Measurements from ENCODE around the gene PRKCA. TPM values are rescaled to one million over a fixed set of nuclear protein-coding genes. Genes with fewer than 3 reads are reported as not detected.

PRKCA gene
- total RNA-seq, 1 experiment from 2014 or later: 29.6 TPM

DNA sequence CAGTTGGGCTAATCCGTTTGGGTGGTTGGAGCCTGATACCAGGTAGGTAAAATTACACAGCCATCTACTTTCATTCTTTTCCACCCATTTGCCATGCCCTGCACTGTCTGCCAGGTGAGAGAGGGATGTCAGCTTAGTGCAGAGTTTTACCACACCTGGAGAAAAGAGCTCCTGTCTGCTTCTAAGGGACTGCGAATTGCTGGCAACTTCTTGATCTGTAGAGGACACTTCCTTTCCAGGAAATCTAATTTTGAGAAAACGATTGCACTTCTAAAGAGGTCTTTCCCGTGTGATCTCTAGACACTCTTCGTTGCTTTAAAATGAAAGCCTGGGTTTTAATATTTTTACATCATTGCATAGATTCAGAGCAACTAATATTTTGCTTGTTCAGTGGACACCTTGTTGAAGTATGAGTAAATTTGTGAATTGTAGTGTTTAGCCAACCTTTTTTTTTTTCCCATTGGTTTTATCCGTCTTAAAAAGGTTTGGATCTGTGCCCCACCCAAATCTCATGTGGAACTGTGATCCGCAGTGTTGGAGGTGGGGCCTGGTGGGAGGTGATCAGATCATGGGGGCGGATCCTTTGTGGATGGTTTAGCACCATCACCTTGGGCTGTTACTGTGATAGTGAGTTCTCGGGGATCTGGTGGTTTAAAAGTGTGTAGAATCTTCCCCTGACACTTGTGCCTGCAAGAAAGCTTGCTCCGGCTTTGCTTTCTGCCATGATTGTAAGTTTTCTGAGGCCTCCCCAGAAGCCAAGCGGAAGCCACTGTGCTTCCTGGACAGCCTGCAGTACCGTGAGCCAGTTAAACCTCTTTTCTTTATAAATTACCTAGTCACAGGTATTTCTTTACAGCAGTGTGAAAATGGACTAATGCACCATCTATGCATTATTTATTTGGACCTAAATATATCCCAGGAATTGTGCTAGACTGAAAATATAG, 104.6 kb downstream of the PRKCA start:
- Mint-ChIP-seq H3K4me1 (ENCODE audit: low read depth, unreplicated experiment) (no peaks in the 10 kb centered on the region), H3K27me3 (ENCODE audit: insufficient read depth, unreplicated experiment) (no peaks in the 10 kb centered on the region), H3K36me3 (ENCODE audit: insufficient read depth, unreplicated experiment) (no peaks in the 10 kb centered on the region), H3K27ac (ENCODE audit: unreplicated experiment) (no peak overlapping the region), H3K9me3 (ENCODE audit: unreplicated experiment) (no peaks in the 10 kb centered on the region), H3K4me3 (ENCODE audit: unreplicated experiment) (no peak overlapping the region)
- CTCF ChIA-PET: no interaction called here
- intact Hi-C loops (cut with micrococcal nuclease; ENCODE audit: unreplicated experiment): no loop called here
- POLR2A ChIA-PET: interaction anchor here (0.5 kb wide), 2 partner anchors 13 to 1911 kb away, joined by 4 to 17 read pairs; no protein-coding TSS in a partner anchor
- no peaks in the 10 kb centered on the region for H3K9me3 ChIP-seq
- TF ChIP-seq, protein P1, sequence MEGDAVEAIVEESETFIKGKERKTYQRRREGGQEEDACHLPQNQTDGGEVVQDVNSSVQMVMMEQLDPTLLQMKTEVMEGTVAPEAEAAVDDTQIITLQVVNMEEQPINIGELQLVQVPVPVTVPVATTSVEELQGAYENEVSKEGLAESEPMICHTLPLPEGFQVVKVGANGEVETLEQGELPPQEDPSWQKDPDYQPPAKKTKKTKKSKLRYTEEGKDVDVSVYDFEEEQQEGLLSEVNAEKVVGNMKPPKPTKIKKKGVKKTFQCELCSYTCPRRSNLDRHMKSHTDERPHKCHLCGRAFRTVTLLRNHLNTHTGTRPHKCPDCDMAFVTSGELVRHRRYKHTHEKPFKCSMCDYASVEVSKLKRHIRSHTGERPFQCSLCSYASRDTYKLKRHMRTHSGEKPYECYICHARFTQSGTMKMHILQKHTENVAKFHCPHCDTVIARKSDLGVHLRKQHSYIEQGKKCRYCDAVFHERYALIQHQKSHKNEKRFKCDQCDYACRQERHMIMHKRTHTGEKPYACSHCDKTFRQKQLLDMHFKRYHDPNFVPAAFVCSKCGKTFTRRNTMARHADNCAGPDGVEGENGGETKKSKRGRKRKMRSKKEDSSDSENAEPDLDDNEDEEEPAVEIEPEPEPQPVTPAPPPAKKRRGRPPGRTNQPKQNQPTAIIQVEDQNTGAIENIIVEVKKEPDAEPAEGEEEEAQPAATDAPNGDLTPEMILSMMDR (IDR thresholded peaks at IDR 0.05; ENCODE audit: insufficient read depth in 1 of 2, low read depth in 1 of 2, low read length in 1 of 2, severe bottlenecking in 1 of 2, unreplicated experiment in 1 of 2): no peak
- no peaks in the 10 kb centered on the region for H3K27me3 ChIP-seq (replicated peaks; ENCODE audit: control insufficient read depth, insufficient read depth, low read length)
- H3K36me3 ChIP-seq (ENCODE audit: control insufficient read depth, insufficient read depth, low read length): no peaks in the 10 kb centered on the region
- peaks cover 8% of the 10 kb centered on the region; the same call in 1 of the 2 replicates for H3K4me1 ChIP-seq
- H3K4me3 ChIP-seq (ENCODE audit: low read depth, low read length): no peak overlapping the region
- no peak for DNase-seq
- BruUV-seq (replicated peaks): no TSS peak

DNA sequence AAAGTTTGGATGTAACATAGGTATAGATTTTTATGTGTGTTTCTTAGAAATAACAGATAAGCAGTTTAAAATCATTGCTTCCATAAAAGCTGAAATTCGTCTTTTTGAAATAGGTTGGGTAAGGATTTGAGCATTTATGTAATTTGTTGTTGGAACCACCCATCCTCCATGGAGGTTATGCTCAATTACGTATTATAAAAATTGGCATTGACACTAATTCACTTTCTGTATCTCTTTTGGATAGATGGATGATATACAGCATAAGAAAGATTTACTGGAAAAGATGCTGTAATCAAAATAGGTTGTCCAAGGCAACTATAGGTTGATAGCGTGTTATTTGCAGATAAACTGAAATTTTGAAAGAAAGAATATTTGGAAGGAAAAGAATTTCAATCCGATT, 105.5 kb downstream of the PRKCA start:
- intact Hi-C loops (cut with micrococcal nuclease; ENCODE audit: unreplicated experiment): no loop called here
- POLR2A ChIA-PET: no interaction called here
- CTCF ChIA-PET: no interaction called here

DNA sequence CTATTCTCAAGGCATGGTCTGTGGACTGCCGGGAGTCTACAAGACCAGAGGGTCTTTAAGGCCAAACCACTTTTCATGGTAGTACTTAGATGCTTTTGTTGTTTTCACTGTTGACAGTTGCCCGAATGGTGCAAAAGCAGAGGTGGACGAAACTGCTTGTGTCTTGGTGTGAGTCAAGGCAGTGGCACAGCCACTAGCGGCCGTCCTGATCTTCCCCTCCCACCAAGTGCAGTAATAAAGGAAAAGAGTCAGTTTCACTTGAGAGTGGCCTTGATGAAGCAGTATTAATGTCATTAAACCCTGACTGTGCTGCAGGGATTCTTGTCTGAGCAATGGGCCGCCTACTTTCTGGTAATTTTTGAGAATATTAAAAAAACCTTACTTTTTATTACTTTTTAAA, 109.1 kb downstream of the PRKCA start:
- ChIA-PET POLR2A (no interaction called here), CTCF (no interaction called here)
- peaks cover 50% of the 10 kb centered on the region for H3K4me1 ChIP-seq
- H3K9me3 ChIP-seq: no peaks in the 10 kb centered on the region
- Mint-ChIP-seq H3K4me1 (ENCODE audit: low read depth, unreplicated experiment) (peaks cover 37% of the 10 kb centered on the region), H3K4me3 (ENCODE audit: unreplicated experiment) (no peak overlapping the region), H3K27me3 (ENCODE audit: insufficient read depth, unreplicated experiment) (no peaks in the 10 kb centered on the region), H3K9me3 (ENCODE audit: unreplicated experiment) (no peaks in the 10 kb centered on the region), H3K27ac (ENCODE audit: unreplicated experiment) (no peak overlapping the region), H3K36me3 (ENCODE audit: insufficient read depth, unreplicated experiment) (no peaks in the 10 kb centered on the region)
- no peak overlapping the region for H3K4me3 ChIP-seq (ENCODE audit: low read depth, low read length)
- no peak for DNase-seq
- intact Hi-C loops (cut with micrococcal nuclease; ENCODE audit: unreplicated experiment): no loop called here
- no peaks in the 10 kb centered on the region for H3K27me3 ChIP-seq (replicated peaks; ENCODE audit: control insufficient read depth, insufficient read depth, low read length)
- TF ChIP-seq, protein P1 (IDR thresholded peaks at IDR 0.05; ENCODE audit: insufficient read depth in 1 of 2, low read depth in 1 of 2, low read length in 1 of 2, severe bottlenecking in 1 of 2, unreplicated experiment in 1 of 2): no peak
- no TSS peak for BruUV-seq (replicated peaks)
- no peaks in the 10 kb centered on the region for H3K36me3 ChIP-seq (ENCODE audit: control insufficient read depth, insufficient read depth, low read length)

More for the DNA sequence above, 105.5 kb downstream of the PRKCA start:
- Histone ChIP-seq H3K27me3 (replicated peaks; ENCODE audit: control insufficient read depth, insufficient read depth, low read length) (no peaks in the 10 kb centered on the region), H3K4me3 (ENCODE audit: low read depth, low read length) (no peak overlapping the region), H3K4me1 (peaks cover 13% of the 10 kb centered on the region), H3K36me3 (ENCODE audit: control insufficient read depth, insufficient read depth, low read length) (no peaks in the 10 kb centered on the region), H3K9me3 (no peaks in the 10 kb centered on the region)
- Mint-ChIP-seq H3K4me1 (ENCODE audit: low read depth, unreplicated experiment) (peaks cover 5% of the 10 kb centered on the region), H3K4me3 (ENCODE audit: unreplicated experiment) (no peak overlapping the region), H3K27ac (ENCODE audit: unreplicated experiment) (no peak overlapping the region), H3K9me3 (ENCODE audit: unreplicated experiment) (no peaks in the 10 kb centered on the region), H3K36me3 (ENCODE audit: insufficient read depth, unreplicated experiment) (no peaks in the 10 kb centered on the region), H3K27me3 (ENCODE audit: insufficient read depth, unreplicated experiment) (no peaks in the 10 kb centered on the region)
- no peak for DNase-seq
- no TSS peak for BruUV-seq (replicated peaks)
- TF ChIP-seq, protein P1 (IDR thresholded peaks at IDR 0.05; ENCODE audit: insufficient read depth in 1 of 2, low read depth in 1 of 2, low read length in 1 of 2, severe bottlenecking in 1 of 2, unreplicated experiment in 1 of 2): no peak

Data from Caco-2 (cell line).